H1 (cell line): ENCODE measurements around the gene TOPORS. TPM values are rescaled to one million over a fixed set of nuclear protein-coding genes. Genes with fewer than 3 reads are reported as not detected.
A peak's percentile ranks its signal among the peaks of the same experiment; 100 is the strongest.

Experiments used
- ASH2L ChIP-seq: fragments of 200-600, 300-600 bp; sonication (generic); IDR thresholded peaks from one replicate; pipeline ENCODE4 v1.7.1; 2017; ENCODE audit warnings: low read length
- ATF2 ChIP-seq: IDR thresholded peaks from 2 replicates; pipeline ENCODE4 v1.6.1; 2012; ENCODE audit warnings: low read length, inconsistent platforms
- CEBPB ChIP-seq: IDR thresholded peaks from 2 replicates; pipeline ENCODE4 v1.6.1; 2012; ENCODE audit warnings: low read depth, low read length
- E2F6 ChIP-seq: IDR thresholded peaks from 2 replicates; pipeline ENCODE4 v1.6.1; 2012; ENCODE audit warnings: inconsistent platforms
- EGR1 ChIP-seq: IDR thresholded peaks from 2 replicates; pipeline ENCODE4 v1.6.1; 2011; ENCODE audit warnings: low read depth, low read length, borderline replicate concordance
- HDAC6 ChIP-seq: IDR thresholded peaks from one replicate; pipeline ENCODE4 v1.7.1; 2012; ENCODE audit warnings: low read depth, mild to moderate bottlenecking, inconsistent platforms, low read length, moderate library complexity
- JUND ChIP-seq: IDR thresholded peaks from 2 replicates; pipeline ENCODE4 v1.6.1; 2011; ENCODE audit warnings: mild to moderate bottlenecking, improper control_type of control experiment, low read length
- KDM4A ChIP-seq: IDR thresholded peaks from one replicate; pipeline ENCODE4 v1.7.1; 2012; ENCODE audit warnings: low read depth, mild to moderate bottlenecking, moderate library complexity, low read length, inconsistent platforms; ENCODE audit not compliant: severe bottlenecking
- KDM5A ChIP-seq: fragments of 200-600 bp; IDR thresholded peaks from 2 replicates; pipeline ENCODE4 v1.7.1; 2012; ENCODE audit warnings: mild to moderate bottlenecking, low read length, inconsistent platforms, mixed read lengths
- NANOG ChIP-seq: IDR thresholded peaks from 2 replicates; pipeline ENCODE4 v1.6.1; 2011; ENCODE audit warnings: low read length, low read depth, mild to moderate bottlenecking, inconsistent platforms; ENCODE audit not compliant: insufficient read depth, poor library complexity, severe bottlenecking
- POLR2A ChIP-seq, 2 experiments: IDR thresholded peaks; 1 replicate in 1 of 2; 2 replicates in 1 of 2; pipeline ENCODE4 v1.6.1; 2011; ENCODE audit warnings: low read depth in 2 of 2, low read length in 2 of 2, mild to moderate bottlenecking in 2 of 2; ENCODE audit errors: control extremely low read depth in 1 of 2
- POLR2AphosphoS5 ChIP-seq: IDR thresholded peaks from 2 replicates; pipeline ENCODE4 v1.6.1; 2011; ENCODE audit warnings: low read depth, low read length
- RBBP5 ChIP-seq: IDR thresholded peaks from 2 replicates; pipeline ENCODE4 v1.7.1; 2012; ENCODE audit warnings: low read depth, mild to moderate bottlenecking, inconsistent platforms, low read length, moderate library complexity, borderline replicate concordance
- SIN3A ChIP-seq, 2 experiments: IDR thresholded peaks in 1 of 2; conservative IDR thresholded peaks in 1 of 2; 2 replicates each; pipeline ENCODE4 v1.6.1; 2011 to 2012; ENCODE audit warnings: low read length in 2 of 2, improper control_type of control experiment in 1 of 2, low read depth in 1 of 2, mild to moderate bottlenecking in 1 of 2
- SP1 ChIP-seq: IDR thresholded peaks from 2 replicates; pipeline ENCODE4 v1.6.1; 2011; ENCODE audit warnings: low read depth, low read length
- SP2 ChIP-seq: IDR thresholded peaks from 2 replicates; pipeline ENCODE4 v1.6.1; 2012; ENCODE audit warnings: mild to moderate bottlenecking, low read length, inconsistent platforms
- SRF ChIP-seq: IDR thresholded peaks from 2 replicates; pipeline ENCODE4 v1.6.1; 2011; ENCODE audit warnings: mild to moderate bottlenecking, low read depth, low read length, moderate library complexity
- SUZ12 ChIP-seq: fragments of 200-600 bp; sonication (generic); IDR thresholded peaks from 2 replicates; pipeline ENCODE4 v1.6.1; 2012; ENCODE audit warnings: mild to moderate bottlenecking, inconsistent platforms, low read length, moderate library complexity, mixed read lengths
- TBP ChIP-seq: IDR thresholded peaks from 2 replicates; pipeline ENCODE4 v1.6.1; 2011; ENCODE audit warnings: low read depth, low read length, improper control_type of control experiment
- USF2 ChIP-seq: IDR thresholded peaks from 2 replicates; pipeline ENCODE4 v1.6.1; 2011; ENCODE audit warnings: low read length, improper control_type of control experiment
- YY1 ChIP-seq: IDR thresholded peaks from 2 replicates; pipeline ENCODE4 v1.6.1; 2011; ENCODE audit warnings: low read depth, mild to moderate bottlenecking, low read length
- polyA plus RNA-seq, 7 experiments: library from polyadenylated mRNA; depleted of rRNA in 3 of 7; stranded (reverse) in 5 of 7; unstranded in 2 of 7; fragments of >200 nt in 5 of 7; fragments of 200-250 nt in 2 of 7; gene quantifications; 1 replicate in 5 of 7; 2 replicates in 1 of 7; 4 replicates in 1 of 7; pipeline versions ENCODE4 v1.2.1 to v1.2.3, GENCODE V29; 2011 to 2013; ENCODE audit warnings: missing spikeins in 2 of 7, mixed read lengths in 2 of 7
- total RNA-seq: library from RNA; stranded (reverse); fragmentation: NEBNext Ultra II Directional; extraction: Animal tissue kit (Norgen Biotek cat#: 25700); gene quantifications from 2 replicates; pipeline ENCODE4 v1.2.1, GENCODE V29; 2021

TOPORS gene
- total and polyA plus RNA-seq, 2 of the 8 experiments (the other 6 are each of a cell fraction or from before 2014, with no cell fraction given), result 10.3 to 30.7 TPM

GRCh38 chr9:32552172-32552872 lies at the start of gene TOPORS, which contains the start of gene SMIM27 (continued):
- TF ChIP-seq E2F6 (0 out of 2 replicates have a peak, but pooled peaks have one; percentile 11), RBBP5 (no peak), SRF (0 out of 2 replicates have a peak, but pooled peaks have one; percentile 5), POLR2AphosphoS5 (peak; percentile 91), ATF2 (no peak), USF2 (peak; percentile 89), NANOG (peak; percentile 6), CEBPB (peak; percentile 22; the same call in 1 of the 2 replicates), SIN3A (conservative IDR thresholded peaks at IDR 0.05 in 1 of 2, IDR thresholded peaks at IDR 0.05 in 1 of 2; ENCODE audit: low read depth in 1 of 2, low read length in 2 of 2) (peak; percentile 85; a peak in 1 of 4 replicates), SP1 (no peak; the same call in 1 of the 2 replicates), JUND (0 out of 2 replicates have a peak, but pooled peaks have one; percentile 8), SP2 (no peak; the same call in 1 of the 2 replicates), ASH2L (peak; percentile 33), YY1 (peak; percentile 99), HDAC6 (no peak), TBP (peak; percentile 93), KDM5A (0 out of 2 replicates have a peak, but pooled peaks have one; percentile 16), EGR1 (peak; percentile 99), SUZ12 (no peak), POLR2A (IDR thresholded peaks at IDR 0.05; ENCODE audit: control extremely low read depth in 1 of 2, low read depth in 2 of 2, low read length in 2 of 2) (peak; percentile 89 to 96), KDM4A (no peak)
